Measurements from ENCODE around the gene DRP2. TPM values are rescaled to one million over a fixed set of nuclear protein-coding genes. Genes with fewer than 3 reads are reported as not detected.

The DRP2 gene
- total RNA-seq, 4 donors from 2014 or later: 0.08 to 0.39 (median 0.18) TPM

Other genes starting within 250 kb of the DRP2 start
- 10 to 100 TPM; 12.5 to 23.7 (median 14.6) TPM for gene TRMT2B, start 167.7 kb upstream of the DRP2 start, total RNA-seq
- gene TMEM35A, start 140.9 kb upstream of the DRP2 start, total RNA-seq: under 1 TPM in 3 of 4 donors, not detected in 1; 0.10 to 0.45 (median 0.17) TPM
- gene CENPI, start 121.6 kb upstream of the DRP2 start, total RNA-seq: 1 to 10 TPM in 1 of 4 donors, under 1 TPM in 3; 0.29 to 2.1 (median 0.54) TPM
- gene TAF7L, start 71.5 kb downstream of the DRP2 start, total RNA-seq: 1 to 10 TPM in 1 of 4 donors, under 1 TPM in 3; 0.45 to 1.5 (median 0.67) TPM
- gene TIMM8A, start 129.0 kb downstream of the DRP2 start, total RNA-seq: 1 to 10 TPM; 6.9 to 8.9 (median 8.6) TPM
- 1 to 10 TPM; 1.5 to 3.6 (median 3.4) TPM for gene BTK, start 166.4 kb downstream of the DRP2 start, total RNA-seq
- gene RPL36A, start 171.2 kb downstream of the DRP2 start, total RNA-seq: 1,000 to 10,000 TPM; 1,158 to 5,300 (median 1,747) TPM
- 10 to 100 TPM; 16.4 to 21.1 (median 18.0) TPM for gene GLA, start 188.1 kb downstream of the DRP2 start, total RNA-seq
- gene HNRNPH2, start 188.4 kb downstream of the DRP2 start, total RNA-seq: 10 to 100 TPM; 43.5 to 54.7 (median 53.7) TPM